K562 (cell line): ENCODE results near the gene TBCCD1.

ENCODE experiments used
- ARID3B ChIP-seq: fragments of 250-450 bp; sonication (Bioruptor Pico); IDR thresholded peaks from 2 replicates; pipeline ENCODE4 v1.4.0; 2020; ENCODE audit warnings: borderline replicate concordance
- REST ChIP-seq, 2 experiments: fragments of 450-650 bp; formaldehyde crosslinking in 1 of 2; IDR thresholded peaks; 2 replicates each; pipeline versions ENCODE4 v1.4.0 to v1.6.1; 2014 to 2020; ENCODE audit warnings: mild to moderate bottlenecking in 2 of 2, borderline replicate concordance in 1 of 2, low read depth in 1 of 2
- SP2 ChIP-seq: IDR thresholded peaks from 2 replicates; pipeline ENCODE4 v1.6.1; 2011; ENCODE audit warnings: mild to moderate bottlenecking, low read depth, low read length, moderate library complexity; ENCODE audit not compliant: poor library complexity, severe bottlenecking; ENCODE audit errors: extremely low read depth

GRCh38 chr3:186544281-186544680 lies 22.9 kb downstream of the TBCCD1 start, which contains the start of gene CRYGS:
- TF ChIP-seq ARID3B (CRISPR knock-in tag) (no peak), REST (IDR thresholded peaks at IDR 0.05; ENCODE audit: borderline replicate concordance) (no peak), REST (CRISPR knock-in tag; IDR thresholded peaks at IDR 0.05; ENCODE audit: low read depth) (no peak), SP2 (no peak)
